Skin epidermis (tissue), 12 donors: ENCODE measurements around the gene PLCG2.

ENCODE experiments used
- H3K27ac ChIP-seq, 21 experiments: fragments of 200-600 bp; sonication (generic) in 11 of 21; one replicate each; pipeline ENCODE4 v1.5.0; 2020; ENCODE audit warnings: mild to moderate bottlenecking in 3 of 21, inconsistent platforms in 2 of 21, moderate library complexity in 2 of 21
- H3K4me3 ChIP-seq, 7 experiments: fragments of 200-600 bp; sonication (generic) in 2 of 7; one replicate each; pipeline ENCODE4 v1.5.0; 2020; ENCODE audit warnings: inconsistent platforms in 2 of 7, mild to moderate bottlenecking in 2 of 7, moderate library complexity in 1 of 7

Gene PLCG2

DNA sequence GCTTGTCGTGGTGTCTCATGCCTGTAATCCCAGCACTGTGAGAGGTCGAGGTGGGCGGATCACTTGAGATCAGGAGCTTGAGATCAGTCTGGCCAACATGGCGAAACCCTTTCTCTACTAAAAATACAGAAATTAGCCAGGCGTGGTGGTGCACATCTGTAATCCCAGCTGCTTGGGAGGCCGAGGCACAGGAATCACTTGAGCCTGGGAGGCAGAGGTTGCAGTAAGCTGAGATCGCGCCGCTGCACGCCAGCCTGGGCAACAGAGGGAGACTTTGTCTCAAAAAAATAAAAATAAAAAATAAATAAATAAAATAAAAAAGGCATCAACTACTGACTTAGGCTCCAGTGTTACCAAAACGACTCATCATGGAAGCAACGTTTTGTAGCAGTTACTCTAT lies 115.5 kb downstream of the PLCG2 start:
- no peak overlapping the region for H3K27ac ChIP-seq

DNA sequence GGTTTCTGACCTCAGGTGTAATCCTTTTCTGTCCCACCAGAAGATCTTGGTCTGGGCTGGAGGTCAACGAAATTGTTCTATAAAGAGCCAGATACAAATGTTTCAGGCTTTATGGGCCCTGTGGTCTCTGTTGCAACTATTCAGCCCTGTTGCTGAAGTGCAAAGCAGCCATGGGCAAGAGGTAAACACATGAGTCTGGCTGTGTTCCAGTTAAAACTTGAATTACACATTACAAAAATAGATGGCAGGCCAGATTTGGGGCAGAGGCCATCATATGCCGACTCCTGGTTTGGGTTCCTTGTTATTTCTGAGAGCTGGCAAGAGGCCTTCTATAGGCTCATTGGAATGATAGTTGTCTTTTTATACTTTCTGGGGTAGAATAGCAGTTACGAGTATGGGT lies 117.8 kb downstream of the PLCG2 start:
- H3K4me3 ChIP-seq = no peak overlapping the region
- no peak overlapping the region for H3K27ac ChIP-seq

More for the DNA sequence above, 115.5 kb downstream of the PLCG2 start:
- H3K4me3 ChIP-seq = no peak overlapping the region

DNA sequence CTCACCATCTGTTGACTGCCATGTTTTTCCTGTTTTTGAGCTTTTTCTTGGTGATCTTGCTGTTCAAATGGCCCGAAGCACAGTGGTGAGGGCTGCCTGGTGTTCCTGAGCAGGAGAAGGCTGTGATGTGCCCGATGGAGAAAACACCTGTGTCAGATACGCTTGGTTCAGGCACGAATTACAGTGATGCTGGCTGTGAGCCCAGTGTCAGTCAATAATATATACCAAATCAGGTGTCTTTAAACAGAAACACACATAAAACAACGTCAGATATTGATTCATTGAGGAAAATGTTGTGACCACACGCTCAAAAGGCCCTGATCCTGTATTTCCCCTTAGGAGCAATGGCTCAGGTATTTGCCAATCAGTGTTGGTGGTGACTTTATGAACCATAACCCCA lies 120.5 kb downstream of the PLCG2 start:
- Histone ChIP-seq H3K4me3 (no peak overlapping the region), H3K27ac (no peak overlapping the region)

DNA sequence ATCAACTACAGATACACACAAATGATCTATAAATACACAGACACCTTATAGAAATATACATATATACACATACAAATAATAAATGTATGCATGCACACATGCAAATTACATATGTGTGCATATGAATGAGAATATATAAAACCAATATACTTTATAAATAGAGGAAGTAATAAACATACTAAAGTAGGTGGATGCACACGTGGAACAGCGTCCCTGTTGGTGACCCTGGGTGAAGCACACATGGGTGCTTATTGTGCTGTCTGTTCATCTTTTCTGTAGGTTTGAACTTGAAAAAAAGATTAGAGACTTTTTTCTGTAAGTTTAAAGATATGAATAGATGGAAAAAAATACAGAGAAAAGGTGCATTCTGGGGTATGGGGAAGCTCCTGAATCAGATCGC lies 120.9 kb downstream of the PLCG2 start:
- H3K27ac ChIP-seq = no peak overlapping the region
- H3K4me3 ChIP-seq = no peak overlapping the region

DNA sequence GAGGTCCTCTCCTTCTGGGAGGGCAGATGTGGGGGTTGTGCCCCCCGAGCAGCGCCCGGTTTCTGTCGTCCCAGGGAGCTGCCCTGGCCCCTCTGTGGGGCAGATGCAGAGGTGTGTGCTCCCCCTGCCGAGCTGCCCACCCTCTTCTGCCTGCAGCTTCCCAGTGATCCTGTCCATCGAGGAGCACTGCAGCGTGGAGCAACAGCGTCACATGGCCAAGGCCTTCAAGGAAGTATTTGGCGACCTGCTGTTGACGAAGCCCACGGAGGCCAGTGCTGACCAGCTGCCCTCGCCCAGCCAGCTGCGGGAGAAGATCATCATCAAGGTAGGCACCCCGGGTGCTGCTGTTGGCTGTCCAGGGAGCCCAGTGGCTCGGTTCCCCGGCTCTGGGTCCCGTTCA lies 121.4 kb downstream of the PLCG2 start:
- Histone ChIP-seq H3K27ac (no peak overlapping the region), H3K4me3 (no peak overlapping the region)

DNA sequence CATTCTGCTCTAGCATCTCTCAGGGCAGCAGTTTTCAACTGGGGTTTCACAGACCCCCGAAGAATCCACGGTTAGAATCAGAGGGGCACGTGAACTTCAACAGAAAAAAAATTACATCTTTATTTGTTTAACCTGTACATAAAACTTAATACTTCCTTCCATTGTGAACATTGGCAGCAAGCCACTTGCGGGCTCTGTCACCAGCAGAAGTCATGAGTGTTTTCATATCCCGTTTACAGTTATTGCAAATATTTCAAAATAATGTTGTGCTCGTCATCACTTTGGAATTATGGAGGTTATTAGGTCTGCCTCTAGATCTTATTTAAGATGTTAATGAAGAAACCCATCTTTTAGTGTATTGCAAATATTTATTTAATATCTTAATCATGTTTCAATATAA lies 122.4 kb downstream of the PLCG2 start:
- peak overlapping the region in 1 of 21 experiments; percentile 42 for H3K27ac ChIP-seq
- H3K4me3 ChIP-seq = no peak overlapping the region

DNA sequence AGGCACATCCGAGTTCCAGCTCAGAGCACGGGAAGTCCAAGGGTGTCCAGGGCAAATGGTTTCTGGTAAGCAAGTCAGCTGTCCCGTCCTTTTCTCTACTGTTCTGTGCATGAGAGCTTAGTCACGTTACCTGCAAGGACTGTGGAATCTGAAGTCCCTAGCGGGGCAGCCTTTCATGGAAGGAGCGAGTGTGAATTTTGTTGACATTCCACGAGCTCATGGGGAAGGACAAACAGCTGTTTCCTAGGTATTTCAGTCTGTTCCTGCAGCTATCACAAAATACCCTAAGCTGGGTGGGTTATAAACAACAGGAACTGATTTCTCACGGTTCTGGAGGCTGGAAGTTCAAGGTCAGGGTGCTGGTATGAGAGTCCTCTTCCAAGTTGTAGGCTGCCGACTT lies 122.9 kb downstream of the PLCG2 start:
- H3K27ac ChIP-seq = peak overlapping the region in 1 of 21 experiments; percentile 42
- no peak overlapping the region for H3K4me3 ChIP-seq

DNA sequence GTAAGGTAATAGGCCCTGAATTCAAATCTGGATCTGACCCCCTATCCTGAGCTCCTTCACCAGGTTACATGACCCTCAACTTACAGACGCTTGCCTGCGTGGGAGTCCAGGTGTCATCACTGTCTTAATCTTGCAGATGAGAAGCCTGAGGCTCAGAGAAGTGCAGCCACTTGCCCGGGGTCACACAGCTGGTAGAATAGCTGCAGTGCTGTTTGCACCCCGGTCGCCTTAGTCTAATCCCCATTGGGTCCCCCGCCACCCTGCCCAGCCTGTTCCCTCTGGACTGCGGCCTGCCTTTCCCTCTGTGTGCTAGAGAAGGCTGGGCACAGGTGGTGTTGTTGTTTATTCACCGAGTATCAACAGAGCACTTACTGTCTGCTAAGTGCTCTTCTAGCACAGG lies 125.2 kb downstream of the PLCG2 start:
- no peak overlapping the region for H3K4me3 ChIP-seq
- no peak overlapping the region for H3K27ac ChIP-seq

DNA sequence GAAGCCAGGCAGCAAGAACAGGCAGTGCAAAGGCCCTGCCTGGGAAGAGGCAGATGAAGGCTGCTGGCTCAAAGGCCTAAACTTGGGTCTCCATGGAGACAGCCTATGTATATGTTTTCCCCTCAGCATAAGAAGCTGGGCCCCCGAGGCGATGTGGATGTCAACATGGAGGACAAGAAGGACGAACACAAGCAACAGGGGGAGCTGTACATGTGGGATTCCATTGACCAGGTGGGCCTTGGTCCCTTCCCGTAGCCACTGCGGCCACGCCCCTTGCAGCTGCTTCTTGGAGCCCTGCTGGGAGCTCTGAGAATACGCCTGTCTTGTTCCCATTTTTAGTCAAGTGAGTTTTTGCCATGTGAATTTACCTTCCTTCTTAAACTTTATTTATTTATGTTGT lies 126.2 kb downstream of the PLCG2 start:
- Histone ChIP-seq H3K4me3 (no peak overlapping the region), H3K27ac (no peak overlapping the region)

DNA sequence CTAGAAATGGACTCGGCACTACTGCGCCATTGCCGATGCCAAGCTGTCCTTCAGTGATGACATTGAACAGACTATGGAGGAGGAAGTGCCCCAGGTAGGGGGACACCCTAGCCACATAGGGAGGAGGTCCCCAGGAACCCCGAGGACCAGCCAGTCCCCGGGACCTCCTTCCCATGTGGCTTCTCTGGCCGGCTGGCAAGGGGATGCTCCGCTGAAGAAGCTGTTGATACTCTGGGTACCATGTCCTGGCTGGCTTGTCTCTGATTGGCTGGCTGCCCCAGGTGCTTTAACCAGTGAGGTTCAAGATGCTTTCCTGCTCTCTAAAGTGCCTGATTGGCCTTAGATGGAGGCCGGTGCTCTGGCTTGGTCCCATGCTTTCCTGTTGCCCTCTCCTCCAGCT lies 128.6 kb downstream of the PLCG2 start:
- H3K27ac ChIP-seq = no peak overlapping the region
- no peak overlapping the region for H3K4me3 ChIP-seq

DNA sequence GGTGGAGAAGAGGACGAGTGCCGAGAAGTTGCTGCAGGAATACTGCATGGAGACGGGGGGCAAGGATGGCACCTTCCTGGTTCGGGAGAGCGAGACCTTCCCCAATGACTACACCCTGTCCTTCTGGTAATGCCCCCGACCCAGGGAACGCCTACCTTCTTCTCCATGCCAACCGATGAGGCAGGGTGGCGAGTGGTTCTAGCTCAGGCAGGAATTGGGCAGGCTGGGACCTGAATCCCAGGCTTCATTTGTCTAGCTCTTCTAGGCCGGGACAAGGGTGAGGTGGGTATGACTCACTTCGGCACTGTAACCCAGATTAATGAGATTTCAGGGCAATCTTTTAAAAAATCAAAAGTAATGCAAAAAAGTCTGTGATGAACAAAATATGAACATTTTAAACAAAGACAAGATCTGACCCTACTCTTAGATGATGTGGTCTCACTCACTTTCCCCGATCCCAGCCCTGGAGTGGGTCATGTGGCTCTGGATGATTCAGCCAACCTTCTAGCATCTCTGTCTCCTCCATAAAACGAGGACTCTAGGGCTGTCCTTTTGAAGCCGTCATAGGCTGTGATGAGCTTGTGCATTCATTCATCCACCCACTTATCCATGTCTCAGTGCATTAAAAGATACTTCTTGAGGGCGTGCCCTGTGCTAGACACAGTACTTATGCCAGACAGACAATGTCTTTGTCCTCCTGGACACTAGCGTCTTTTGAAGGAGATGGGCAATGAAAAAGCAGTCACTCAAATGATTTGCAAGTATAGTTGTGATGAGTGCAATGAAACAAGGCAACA lies 129.6 kb downstream of the PLCG2 start:
- Histone ChIP-seq H3K4me3 (no peak overlapping the region), H3K27ac (peak overlapping the region in 10 of 21 experiments; percentile 6 to 67 (median 48))

DNA sequence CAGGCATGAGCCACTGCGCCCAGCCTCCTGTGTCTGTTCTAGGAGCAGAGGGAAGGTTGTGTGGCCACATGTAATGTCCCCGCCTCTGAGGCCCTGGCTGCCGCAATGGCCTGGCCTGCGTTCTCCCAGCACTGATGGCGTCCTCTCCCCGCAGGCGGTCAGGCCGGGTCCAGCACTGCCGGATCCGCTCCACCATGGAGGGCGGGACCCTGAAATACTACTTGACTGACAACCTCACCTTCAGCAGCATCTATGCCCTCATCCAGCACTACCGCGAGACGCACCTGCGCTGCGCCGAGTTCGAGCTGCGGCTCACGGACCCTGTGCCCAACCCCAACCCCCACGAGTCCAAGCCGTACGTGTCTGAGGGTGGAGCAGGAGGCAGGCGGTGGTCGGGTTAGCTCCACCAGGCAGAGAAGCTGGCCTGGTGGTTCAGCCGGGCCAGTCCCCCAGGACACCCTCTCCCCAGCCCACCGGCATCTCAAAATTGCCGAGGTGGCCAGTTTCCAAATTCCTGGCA lies 131.3 kb downstream of the PLCG2 start:
- H3K27ac ChIP-seq = no peak overlapping the region
- no peak overlapping the region for H3K4me3 ChIP-seq

DNA sequence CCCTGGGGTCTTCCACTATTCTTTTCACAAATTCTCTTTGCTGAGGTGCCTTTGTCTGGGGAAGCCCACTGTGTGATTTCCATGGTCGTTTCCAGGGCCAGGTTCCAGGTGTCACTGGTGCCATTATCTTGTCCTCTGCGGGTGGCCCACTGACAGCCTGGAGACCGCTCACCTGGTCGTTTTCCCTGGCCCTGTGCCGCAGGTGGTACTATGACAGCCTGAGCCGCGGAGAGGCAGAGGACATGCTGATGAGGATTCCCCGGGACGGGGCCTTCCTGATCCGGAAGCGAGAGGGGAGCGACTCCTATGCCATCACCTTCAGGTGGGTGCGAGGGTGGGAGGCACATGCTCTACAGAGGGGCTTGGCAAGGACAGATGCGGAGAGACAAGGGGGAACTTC lies 133.3 kb downstream of the PLCG2 start:
- no peak overlapping the region for H3K4me3 ChIP-seq
- H3K27ac ChIP-seq = no peak overlapping the region

DNA sequence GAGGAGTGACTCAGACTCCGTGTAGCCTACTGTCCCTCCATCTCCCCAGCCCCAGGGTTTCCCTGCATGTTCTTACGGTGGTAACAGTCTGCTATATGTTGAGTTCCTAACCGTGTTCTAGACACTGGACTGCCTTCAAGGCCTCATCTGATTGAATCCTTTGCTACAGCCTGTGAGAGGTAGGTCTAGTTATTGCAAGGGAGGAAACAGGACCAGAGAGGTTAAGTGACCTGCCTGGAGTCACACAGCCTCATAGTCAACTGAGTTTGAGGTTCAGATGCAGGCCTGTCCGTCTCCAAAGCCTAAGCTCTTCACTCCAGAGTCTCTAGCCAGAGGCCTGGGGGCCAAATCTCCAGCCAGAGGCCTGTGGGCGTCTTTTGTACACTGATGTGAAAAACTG lies 134.1 kb downstream of the PLCG2 start:
- H3K4me3 ChIP-seq = no peak overlapping the region
- no peak overlapping the region for H3K27ac ChIP-seq

DNA sequence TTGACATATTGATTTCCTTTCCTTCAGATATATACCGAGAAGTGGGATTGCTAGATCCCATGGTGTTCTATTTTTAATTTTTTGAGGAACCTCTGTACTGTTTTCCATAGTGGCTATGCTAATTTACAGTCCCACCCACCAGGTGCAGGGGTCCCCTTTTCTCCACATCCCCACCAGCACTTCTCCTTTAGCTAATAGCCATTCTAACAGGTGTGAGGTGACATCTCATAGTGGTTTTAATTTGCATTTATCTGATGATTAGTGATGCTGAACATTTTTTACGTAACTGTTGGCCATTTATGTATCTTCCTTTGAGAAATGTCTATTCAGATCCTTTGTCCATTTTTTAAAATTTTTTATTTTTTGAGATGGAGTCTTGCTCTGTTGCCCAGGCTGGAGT lies 138.3 kb downstream of the PLCG2 start:
- Histone ChIP-seq H3K27ac (no peak overlapping the region), H3K4me3 (no peak overlapping the region)

DNA sequence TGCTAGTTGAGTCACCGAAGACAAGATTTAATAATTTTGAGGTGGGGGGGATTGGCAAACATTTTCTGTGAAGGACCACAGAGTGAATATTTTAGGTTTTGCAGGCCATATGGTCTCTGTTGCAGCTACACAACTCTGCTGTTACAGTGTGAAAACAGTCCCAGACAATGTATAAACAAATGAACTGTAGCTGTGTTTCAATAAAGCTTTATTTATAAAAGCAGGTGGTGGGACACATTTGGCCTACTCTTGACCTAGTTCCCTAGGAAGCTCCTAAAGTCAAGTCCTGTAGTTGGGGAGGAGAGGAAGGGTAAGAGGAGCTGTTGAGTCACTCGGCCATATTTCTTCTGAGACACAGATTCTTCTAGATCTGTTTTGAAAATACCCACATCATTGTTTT lies 139.8 kb downstream of the PLCG2 start:
- Histone ChIP-seq H3K4me3 (no peak overlapping the region), H3K27ac (no peak overlapping the region)

DNA sequence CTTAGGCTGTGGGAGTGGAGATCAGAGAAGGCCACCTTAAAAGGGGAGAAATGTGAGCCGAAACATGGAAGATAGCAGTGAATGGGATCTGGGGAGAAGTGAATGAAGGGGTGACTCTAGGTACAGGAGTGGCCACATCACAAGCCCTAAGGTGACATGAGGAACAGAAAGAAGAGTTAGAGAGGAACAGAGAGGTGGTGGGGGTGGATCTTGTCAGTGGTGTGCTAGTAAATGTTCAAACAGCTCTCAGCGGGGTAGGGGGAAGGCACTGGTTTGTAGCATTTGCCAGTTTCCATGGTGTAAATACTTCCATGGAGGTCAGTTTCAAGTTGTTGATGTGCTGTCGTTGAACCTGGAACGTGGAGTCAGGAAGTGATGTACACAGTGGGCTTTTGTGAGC lies 141.4 kb downstream of the PLCG2 start:
- H3K27ac ChIP-seq = no peak overlapping the region
- H3K4me3 ChIP-seq = no peak overlapping the region

DNA sequence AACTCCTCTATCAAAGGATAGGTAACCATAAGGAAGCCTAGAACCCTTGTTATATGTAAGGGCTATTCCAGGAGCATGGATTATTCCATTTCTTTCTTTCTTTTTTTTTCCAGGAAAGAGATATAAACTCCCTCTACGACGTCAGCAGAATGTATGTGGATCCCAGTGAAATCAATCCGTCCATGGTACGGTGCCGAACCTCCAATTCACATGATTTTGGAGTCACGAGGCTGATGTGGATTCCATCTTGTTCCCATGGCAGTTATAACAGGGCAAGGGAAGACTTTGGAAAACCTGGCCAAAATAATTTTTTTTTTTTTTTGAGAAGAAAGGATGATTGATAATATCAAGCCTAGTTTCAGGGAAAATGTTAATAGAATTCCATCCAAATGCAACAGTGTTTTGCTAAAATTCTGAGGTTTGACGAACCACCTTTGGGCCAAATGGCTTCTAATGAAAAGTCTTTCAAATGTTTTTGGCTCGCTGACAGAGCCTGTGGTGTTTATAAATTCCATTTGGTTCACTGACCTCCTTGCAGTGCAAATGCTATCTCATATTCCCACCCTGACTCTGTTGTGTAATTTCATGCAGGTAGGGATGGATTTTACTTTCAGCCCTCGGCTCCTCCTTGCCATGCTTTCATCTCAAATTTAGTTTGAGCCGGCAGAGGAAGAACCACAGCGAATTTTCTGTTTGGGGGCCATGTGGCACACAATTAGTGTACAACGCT lies 142.2 kb downstream of the PLCG2 start:
- no peak overlapping the region for H3K4me3 ChIP-seq
- no peak overlapping the region for H3K27ac ChIP-seq

DNA sequence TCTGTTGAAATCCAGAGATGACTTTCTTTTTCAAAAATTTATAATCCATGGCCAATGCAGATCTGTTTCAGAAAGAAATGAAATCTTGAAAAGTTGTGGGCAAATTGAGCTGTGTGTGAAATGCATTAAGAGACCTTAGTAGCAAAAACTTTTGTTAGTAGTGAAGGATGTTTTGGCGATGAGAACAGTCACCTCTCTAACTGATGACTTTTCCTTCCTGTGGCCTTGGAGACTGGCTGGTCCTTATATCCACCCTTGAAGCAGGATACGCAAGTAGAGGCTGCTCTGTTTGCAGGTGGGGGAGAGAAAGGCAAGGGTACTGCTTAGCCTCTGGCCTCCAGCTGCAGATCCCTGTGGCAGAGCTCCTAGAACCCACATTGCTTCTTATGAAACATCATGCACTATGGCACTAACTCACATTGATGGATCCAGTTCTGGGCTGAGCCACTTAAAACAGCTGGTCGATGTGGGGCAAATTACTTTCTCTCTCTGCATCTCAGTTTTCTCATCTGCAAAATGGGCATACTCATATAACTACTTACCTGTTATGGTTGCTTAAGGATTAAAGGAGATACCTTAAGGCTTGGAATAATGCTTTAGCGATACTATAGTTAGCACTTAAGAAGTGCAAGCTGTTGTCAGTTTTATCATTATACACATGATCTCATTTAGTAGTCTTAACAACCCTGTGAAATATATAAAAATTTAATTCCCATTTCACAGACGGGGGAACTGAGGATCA lies 142.9 kb downstream of the PLCG2 start:
- H3K4me3 ChIP-seq = no peak overlapping the region
- no peak overlapping the region for H3K27ac ChIP-seq

DNA sequence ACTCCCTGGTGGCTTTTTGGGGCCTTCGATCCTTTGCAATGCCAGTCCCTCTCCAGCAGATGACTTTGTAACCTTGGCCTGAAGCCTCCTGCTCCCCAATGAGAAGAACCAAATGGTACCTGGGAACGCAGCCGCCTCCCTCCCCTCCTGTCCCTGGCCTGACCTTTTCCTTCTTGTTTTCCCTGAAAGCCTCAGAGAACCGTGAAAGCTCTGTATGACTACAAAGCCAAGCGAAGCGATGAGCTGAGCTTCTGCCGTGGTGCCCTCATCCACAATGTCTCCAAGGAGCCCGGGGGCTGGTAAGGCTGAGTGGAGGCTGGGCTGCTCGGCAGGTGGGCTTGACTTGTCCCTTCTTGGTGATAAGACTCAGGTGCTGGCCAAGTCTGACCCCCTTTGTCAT lies 144.2 kb downstream of the PLCG2 start:
- Histone ChIP-seq H3K4me3 (no peak overlapping the region), H3K27ac (peak overlapping the region in 1 of 21 experiments; percentile 22)

DNA sequence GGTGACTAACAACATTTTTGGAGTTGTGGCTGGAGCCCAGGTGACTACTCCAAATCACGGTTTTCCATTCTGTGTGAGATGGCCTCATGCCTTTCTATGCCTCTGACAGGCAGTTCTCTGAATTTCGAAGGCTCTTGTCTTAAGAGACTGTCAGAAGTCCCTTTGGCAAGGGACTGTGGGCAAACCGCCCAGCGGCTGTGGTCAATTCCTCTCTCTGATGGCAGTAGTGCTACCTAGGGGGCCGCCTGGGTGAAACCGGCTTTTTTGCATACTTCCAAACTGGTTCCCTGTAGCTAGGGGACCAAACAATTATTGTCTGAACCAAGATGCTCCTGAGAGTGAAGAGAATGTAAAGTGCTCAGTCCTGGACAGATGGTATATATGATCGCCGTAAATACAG lies 145.9 kb downstream of the PLCG2 start:
- H3K4me3 ChIP-seq = no peak overlapping the region
- no peak overlapping the region for H3K27ac ChIP-seq
